GM21737 (cell line): Measurements from ENCODE around the gene DPH5.
A peak's percentile ranks its signal among the peaks of the same experiment; 100 is the strongest.
"Not testable (repeated sequence)": the region's sequence is repeated elsewhere in the genome, so short reads cannot be mapped to it uniquely, and the experiment has no call there.

Experiments
- ATAC-seq: cut with Tn5 transposase; IDR thresholded peaks from one replicate; pipeline ENCODE4 v1.9.1; 2021; ENCODE audit warnings: mild to moderate bottlenecking, moderate library complexity; ENCODE audit not compliant: unreplicated experiment

DPH5 gene

DNA sequence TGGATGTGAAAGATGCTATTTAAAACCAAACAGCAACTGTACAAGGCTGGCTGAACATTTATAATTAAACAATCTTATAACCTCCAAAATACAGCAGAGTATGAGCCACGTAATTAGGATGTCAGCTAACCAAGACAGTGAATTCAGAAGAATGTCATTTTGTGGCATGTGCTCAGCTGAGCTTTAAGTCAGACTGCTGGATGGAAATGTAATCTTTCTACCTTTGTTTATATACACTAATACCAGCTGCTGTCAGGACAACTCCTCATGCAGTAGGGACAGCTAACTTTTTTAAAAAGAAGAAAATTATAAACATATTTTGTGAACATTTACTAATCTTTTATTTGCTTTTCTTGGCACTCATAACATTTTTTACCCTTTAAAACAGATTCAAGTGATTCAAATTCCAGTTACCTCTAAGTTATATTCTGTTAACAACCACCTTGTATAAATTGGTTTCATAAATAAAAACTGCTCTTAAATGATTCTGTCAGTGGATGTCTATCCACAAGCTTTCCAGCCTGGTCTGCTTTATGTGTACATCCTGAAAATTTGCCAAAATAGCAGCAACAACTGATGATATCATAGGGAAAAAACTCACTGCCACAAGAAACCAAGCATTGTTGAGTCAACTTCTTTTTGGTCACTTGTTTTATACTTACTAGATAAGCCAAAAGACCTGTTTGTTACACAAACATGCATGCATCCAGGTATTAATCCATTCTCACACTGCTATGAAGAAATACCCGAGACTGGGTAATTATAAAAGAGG is 36.1 kb downstream of the DPH5 start:
- no peak for ATAC-seq

DNA sequence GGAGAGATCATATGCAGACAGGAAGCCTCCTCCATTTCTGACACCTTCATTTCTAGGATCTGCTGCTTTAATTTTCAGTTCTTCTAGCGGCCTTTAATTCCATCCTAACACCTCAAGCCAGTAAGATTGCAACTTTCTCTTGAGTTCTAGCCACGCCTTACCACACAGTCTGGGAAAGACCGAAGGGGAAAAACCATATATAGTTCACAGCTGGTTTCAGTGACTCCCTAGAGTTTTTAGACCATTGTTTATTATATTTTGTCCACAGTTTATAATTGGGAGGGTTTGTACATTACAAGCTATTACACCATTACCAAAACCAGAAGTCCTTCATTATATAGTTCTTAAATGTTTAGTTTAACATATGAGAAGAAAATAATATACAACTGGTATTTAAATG is 37.5 kb downstream of the DPH5 start:
- no peak for ATAC-seq

DNA sequence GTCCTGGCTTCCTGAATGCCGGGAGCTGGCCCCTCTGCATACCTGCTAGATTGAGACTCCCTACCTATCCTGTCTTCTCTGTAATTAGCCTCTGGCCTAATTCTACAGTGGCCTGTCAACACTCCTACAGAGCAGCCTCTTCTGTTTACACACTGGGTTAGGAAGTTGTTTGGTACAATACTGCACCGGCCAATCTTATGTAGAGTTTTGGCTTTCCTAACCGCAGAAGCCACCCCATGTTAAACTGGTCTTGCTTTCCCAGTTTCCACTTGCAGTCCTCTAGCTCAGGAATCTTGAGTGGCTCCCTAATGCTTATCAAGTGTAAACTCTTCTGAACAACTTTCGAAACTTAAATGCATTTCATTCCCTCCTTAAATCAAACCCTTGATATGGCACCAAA is 42.8 kb downstream of the DPH5 start:
- ATAC-seq: no peak

DNA sequence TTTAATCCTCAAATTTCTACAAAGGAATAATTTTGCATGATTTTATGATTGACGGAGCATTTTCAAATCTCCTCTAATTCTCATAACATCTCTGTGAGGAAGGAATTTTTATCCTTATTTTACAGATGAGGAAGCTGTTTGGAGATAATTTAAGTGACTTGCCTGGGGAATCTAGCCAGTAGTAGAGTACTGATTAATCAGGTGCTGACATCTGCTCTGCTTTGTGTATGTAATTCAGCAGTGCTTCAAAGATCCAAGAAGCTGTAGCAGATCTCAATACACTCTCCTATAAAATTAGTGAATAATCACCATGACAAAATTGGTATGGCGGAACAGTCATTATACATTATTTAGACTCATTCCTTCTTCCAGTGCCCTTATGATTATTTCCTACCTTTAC is 46.0 kb downstream of the DPH5 start:
- ATAC-seq: no peak

DNA sequence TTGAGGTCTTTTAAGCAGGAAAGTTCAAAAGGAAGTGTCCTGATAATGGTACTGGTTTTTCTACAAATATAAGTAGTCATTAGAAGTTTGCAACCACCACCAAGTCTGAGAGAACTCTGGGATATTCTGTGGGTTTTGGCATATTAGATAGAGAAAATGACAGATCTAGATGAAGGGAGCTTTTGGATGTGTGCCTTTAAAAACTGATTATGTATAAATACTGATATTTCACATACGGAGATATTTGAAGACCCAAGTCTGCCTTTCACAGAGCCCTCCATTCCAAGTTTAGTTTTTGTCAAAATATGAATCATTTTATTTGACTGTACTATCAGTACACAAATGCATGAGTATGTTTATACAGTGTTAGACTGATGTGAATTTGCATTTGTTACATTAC is 48.6 kb downstream of the DPH5 start:
- ATAC-seq: no peak

DNA sequence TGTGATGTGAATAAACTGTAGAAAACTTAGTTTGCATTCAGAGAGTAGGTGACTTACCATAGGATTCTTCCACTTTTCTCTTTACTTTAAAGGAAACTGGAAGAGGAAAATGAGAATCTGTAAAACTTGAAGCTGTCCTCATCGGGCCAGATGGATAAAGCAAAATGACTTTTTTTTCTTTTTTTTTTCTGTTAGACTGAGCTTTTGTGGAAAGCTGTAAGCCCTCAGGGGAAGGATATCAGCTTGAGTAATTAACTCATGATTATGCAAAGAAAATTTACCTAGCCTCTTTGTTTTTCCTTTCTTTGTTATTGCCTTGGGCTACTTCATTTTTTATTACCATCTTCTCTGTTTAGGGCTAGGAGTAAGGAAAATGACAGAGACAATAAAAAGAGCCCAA is 53.4 kb downstream of the DPH5 start:
- ATAC-seq: no peak

DNA sequence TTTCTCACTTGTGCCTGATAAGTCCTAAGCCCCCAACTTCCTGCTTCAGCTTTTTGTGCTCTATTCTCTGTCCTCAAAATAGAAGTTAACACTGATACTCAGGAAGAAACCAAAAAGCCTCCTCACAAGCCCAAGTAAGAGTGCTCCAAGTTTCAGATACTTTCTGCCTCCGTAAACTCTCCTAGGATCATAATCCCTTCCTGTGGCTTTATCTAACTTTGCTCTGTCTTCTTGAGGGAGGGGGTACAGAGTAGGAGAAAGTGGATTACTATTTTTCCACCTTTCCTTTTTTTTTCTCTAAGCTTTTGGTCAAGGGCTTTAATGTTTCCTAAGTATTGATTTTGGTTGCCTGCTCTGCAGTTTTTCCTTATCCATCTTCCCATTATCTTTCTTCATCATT is 54.6 kb downstream of the DPH5 start:
- ATAC-seq: no peak

DNA sequence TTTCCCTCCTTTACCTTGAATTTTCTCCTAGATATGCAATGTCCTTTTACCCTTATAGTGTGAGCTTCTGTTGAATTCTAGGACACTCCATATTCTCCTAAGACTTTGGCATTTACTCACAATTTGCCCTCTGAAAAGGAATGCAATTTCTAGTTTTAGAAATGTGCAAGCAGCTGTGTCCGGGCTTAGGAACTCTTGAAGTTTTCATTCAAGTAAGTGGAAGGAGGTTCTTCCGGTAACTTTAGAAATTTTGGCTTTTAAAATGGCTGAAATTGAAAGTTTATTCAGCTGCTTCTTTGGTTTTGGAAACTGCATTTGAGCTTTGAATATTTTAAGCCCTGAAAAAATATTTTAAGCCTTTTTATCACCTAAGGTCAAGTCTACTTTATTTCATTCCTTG is 56.3 kb downstream of the DPH5 start:
- no peak for ATAC-seq

DNA sequence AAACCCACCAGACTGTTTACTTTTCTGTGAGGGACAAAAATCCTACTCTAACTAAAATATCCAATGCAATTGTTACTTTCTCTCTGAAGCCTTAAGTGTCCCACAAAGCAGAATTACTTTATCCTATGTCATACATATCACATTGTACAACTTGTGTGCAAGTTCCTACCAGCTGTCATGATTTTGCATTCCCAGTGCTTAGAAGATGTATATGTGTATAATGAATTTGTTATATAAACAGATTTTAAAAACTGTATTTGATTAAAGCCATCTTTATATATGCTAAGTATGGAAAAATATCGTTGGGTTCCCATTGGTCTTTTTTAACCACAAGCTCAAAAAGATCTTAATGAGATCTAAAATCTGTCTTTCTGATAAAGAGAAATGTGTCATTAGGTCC is 57.0 kb downstream of the DPH5 start:
- ATAC-seq: no peak

DNA sequence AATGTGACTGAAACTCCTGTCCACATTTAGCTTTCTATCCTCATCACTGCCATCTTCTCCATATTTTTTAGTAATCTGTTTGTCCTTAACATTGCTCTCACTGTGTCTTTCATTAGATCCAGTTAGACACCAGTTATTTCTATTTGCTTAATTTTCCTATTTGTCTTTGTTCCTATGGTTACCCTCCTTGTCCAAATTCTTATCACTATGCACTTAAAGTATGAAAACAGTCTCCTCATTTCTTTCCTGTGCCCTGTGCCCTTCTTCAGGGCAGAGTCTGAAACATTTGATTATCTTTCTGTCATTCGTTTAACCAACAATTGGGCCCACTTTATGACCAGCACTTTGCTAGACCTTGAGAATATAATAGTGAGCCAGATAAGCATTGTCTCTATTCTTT is 65.5 kb downstream of the DPH5 start:
- ATAC-seq: no peak

DNA sequence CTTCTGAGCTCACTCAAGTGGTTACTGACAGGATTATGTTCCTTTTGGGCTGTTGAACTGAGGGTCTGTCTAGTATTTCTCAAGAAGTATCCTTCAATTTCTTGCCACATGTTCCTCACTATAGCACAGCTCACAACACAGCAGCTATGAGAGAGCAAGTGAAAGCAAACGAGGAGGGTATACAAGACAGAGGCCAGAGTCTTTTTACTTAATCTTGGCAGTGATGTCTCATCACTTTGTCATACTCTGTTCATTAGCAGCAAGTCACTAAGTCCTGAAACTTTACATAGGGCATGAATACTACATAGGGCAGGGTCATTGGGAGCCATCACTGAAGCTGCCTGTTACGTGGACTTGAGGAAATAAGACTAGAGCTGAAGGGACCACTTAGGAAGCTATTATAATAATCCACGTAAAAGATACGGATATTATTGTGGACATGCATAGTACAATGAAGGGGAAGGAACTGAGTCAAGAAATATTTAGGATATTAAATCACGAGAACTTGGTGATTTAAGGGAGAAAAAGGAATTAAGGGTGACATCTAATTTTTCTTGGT is 66.0 kb downstream of the DPH5 start:
- ATAC-seq: no peak

DNA sequence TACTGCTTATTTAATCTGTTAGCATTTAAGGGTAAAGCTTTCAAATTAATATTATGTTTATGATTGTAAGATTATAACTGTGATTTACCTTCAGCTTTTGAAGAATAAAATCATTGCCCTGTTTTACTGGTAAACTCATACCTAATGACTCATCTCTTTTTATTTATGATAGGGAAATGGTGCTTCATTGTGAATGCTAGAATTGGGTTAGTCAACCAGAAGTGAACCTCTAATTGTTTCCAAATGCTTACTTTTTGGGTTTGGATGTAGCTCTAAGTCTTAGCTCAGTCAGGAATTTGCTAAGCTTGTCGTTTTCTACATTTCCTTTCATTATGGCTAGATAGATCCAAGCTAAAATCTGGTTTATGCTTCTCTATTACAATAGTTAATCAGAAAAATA is 70.3 kb downstream of the DPH5 start:
- ATAC-seq: no peak

DNA sequence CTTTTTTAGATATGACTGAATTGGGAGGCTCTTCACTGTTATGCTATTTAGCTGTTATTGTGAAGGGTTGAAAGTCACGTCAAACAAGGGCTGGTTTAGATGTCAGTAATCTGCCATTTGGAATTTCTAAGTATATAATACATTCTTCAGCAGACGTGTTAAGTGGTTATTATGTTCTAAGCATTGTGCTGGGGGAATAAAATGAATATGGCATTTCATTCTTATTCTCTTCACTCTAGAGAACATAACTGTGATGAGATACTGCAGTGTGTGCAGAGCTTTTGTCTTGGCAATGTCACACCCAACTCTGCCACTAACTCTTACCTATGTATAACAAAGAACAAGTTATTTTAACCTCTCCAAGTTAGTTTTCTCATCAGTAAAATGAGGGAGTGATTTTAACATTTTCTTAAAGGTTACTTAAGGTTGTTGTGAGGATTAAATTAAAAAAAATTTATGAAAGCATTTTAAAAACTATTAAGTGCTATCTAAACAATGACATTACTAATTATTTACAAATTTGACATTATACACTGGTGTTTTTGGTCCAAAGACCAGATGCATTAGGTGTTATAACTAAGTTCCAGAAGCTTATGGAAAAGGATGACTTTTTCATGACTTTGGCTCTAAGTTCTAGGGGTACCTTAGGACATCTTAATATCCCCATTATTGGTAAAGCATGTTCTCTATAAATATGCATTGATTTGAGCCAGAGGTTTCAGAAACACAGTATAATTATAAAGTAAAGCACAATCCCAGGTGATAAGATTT is 71.4 kb downstream of the DPH5 start:
- no peak for ATAC-seq

DNA sequence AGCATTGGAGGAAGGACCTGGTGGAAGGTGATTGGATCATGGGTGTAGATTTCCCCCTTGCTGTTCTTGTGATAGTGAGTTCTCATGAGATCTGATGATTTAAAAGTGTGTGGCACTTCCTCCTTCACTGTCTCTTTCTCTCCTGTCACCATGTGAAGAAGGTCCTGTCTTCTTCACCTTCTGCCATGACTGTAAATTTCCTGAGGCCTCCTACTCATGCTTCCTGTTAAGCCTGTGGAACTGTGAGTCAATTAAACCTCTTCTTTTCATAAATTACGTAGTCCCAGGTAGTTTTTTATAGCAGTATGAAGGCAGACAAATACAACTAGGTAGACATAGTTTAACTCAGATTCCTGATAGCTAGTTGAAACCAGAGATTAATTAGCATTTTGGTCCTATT is 72.6 kb downstream of the DPH5 start:
- not testable (repeated sequence) for ATAC-seq

DNA sequence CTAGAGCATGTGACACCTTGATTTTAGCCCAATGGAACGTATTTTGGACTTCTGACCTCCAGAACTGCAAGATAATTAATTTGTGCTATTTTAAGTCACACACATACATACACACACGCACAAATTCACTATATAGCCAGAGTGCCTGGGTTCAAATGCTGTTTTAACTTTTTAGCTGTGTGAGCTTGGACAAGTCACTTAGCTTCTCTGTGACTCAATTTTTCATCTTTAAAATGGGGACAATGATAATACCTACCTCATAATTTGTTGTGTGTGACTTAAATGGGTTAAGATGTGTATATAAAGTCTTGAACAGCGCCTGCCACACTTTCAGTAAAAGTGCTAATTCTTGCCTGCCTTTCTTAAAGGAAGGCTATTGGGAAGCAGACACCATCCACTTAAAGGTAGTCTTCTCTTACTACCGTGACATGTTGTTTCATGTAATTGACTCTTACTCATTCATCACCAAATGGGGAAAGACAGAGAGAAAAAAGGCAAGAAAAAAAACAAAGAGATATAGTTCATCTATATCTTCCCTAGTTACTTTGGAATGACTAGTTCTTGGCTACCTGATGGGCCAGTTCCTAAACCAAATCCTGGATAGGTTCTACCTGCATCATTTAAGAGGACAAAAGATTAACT is 73.4 kb downstream of the DPH5 start:
- no peak for ATAC-seq

DNA sequence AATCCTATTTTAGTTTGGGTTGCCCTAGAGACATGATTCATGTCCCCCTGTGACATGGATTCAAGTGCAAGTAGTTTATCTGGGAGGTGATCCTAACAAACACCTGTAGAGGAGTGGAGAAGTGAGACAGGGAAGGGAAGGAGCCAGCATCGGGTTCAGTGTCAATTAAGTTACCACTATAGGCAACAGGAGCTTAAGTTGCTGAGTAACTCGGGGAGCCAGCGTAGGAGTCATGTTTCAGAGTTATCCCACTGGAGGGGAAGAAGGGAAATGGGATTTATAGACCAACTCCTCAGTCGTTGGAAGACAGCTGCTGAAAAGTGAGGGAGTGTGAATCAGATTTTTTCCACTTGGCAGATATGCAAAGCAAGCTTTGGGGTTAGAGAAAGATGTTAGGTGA is 74.8 kb downstream of the DPH5 start:
- ATAC-seq: no peak

DNA sequence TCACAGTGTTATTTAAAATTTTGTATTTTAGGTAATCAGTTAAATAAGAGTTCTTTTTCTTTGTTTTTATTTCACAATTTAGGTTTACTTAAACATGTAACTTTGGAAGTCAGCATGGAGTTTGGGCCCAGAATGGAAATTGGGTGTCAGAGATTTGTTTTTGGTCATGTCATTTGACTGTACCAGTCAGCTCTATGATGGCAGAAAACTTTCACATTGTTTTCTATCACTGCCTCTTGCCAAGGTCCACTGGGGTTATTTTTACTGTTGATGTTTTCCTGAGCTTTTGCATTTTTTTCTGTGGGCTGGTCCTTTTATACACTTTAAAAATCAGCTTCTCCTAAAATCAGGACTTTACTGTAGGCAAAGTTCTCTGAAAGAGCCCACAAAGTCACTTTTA is 75.2 kb downstream of the DPH5 start:
- ATAC-seq: no peak

DNA sequence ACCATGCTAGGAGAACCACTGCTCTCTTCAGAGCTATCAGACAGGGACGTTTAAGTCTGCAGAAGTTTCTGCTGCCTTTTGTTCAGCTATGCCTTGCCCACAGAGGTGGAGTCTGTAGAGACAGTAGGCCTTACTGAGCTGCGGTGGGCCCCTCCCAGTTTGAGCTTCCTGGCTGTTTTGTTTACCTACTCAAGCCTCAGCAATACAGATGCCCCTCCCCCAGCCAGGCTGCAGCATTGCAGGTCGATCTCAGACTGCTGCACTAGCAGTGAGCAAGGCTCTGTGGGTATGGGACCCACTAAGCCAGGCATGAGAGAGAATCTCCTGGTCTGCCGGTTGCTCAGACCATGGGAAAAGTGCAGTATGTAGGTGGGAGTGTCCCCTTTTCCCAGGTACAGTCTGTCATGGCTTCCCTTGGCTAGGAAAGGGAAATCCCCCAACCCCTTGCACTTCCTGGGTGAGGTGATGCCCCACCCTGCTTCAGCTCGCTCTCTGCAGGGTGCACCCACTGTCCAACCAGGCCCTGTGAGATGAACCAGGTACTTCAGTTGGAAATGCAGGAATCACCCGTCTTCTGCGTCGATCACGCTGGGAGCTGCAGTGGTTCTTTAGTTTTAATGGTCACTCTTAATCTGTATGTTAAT is 75.9 kb downstream of the DPH5 start:
- peak; percentile 91 for ATAC-seq

DNA sequence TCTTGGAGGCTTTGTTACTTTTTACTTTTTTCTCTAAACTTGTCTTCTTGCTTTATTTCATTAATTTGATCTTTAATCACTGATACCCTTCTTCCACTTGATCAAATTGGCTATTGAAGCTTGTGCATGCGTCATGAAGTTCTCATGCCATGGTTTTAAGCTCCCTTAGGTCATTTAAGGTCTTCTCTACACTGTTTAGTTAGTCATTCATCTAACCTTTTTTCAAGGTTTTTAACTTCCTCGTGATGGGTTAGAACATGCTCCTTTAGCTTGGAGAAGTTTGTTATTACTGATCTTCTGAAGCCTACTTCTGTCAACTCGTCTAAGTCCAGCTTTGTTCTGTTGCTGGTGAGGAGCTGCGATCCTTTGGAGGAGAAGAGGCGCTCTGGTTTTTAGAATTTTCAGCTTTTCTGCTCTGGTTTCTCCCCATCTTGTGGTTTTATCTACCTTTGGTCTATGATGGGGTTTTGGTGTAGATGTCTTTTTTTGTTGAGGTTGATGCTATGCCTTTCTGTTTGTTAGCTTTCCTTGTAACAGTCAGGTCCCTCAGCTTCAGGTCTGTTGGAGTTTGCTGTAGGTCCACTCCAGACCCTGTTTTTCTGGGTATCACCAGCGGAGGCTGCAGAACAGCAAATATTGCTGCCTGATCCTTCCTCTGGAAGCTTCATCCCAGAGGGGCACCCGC is 76.7 kb downstream of the DPH5 start:
- ATAC-seq: not testable (repeated sequence)

DNA sequence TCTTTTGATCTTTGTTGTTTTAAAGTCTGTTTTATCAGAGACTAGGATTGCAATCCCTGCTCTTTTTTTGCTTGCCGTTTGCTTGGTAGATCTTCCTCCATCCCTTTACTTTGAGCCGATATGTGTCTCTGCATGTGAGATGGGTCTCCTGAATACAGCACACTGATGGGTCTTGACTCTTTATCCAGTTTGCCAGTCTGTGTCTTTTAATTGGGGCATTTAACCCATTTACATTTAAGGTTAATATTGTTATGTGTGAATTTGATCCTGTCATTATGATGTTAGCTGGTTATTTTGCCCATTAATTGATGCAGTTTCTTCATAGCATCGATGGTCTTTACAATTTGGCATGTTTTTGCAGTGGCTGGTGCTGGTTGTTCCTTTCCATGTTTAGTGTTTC is 77.8 kb downstream of the DPH5 start:
- ATAC-seq: not testable (repeated sequence)

DNA sequence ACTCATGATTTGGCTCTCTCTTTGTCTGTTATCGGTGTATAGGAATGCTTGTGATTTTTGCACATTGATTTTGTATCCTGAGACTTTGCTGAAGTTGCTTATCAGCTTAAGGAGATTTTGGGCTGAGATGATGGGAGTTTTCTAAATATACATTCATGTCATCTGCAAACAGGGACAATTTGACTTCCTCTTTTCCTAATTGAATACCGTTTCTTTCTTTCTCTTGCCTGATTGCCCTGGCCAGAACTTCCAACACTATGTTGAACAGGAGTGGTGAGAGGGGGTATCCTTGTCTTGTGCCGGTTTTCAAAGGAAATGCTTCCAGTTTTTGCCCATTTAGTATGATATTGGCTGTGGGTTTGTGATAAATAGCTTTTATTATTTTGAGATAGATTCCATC is 79.5 kb downstream of the DPH5 start:
- ATAC-seq: not testable (repeated sequence)
